AG04450 (cell line): ENCODE measurements around the gene MSI2. TPM values are rescaled to one million over a fixed set of nuclear protein-coding genes. Genes with fewer than 3 reads are reported as not detected.

Experiments used
- CTCF ChIA-PET: fragments of 300-600, 350-600 bp; formaldehyde crosslinking; extraction: SDS; loops from one replicate; lab custom pipeline; 2022; ENCODE audit warnings: antibody characterized with exemption, inconsistent platforms; lab: Charles Lee
- POLR2A ChIA-PET: fragments of 350-600 bp; formaldehyde crosslinking; extraction: SDS; loops from one replicate; lab custom pipeline; 2021; ENCODE audit warnings: antibody characterized with exemption, inconsistent platforms; lab: Yijun Ruan, JAX
- DNase-seq: peaks from one replicate; pipeline ENCODE4 v3.0.0-alpha.2; 2011; ENCODE audit warnings: low read depth, low spot score
- H3K27ac ChIP-seq: one replicate; pipeline ENCODE4 v1.5.1; 2012; ENCODE audit warnings: low read depth, low read length, control low read depth
- H3K27me3 ChIP-seq: one replicate; pipeline ENCODE4 v1.6.0; 2012; ENCODE audit warnings: low read length; ENCODE audit not compliant: control insufficient read depth, insufficient read depth
- H3K4me3 ChIP-seq: 2 replicates; pipeline ENCODE4 v1.5.1; 2011; ENCODE audit warnings: mild to moderate bottlenecking, low read depth, low read length, control low read depth
- H3K9me3 ChIP-seq: 2 replicates; pipeline ENCODE4 v1.5.1; 2012; ENCODE audit warnings: low read length; ENCODE audit not compliant: control insufficient read depth, insufficient read depth
- polyA plus RNA-seq: library from polyadenylated mRNA; depleted of rRNA; stranded (reverse); fragments of >200 nt; gene quantifications from 2 replicates; pipeline ENCODE4 v1.2.3, GENCODE V29; 2011
- TF ChIP-seq, protein P1 (sequence below): IDR thresholded peaks from 2 replicates; pipeline ENCODE4 v1.5.1; 2011; ENCODE audit warnings: low read depth, low read length, control low read depth, inconsistent platforms

The MSI2 gene
- polyA plus RNA-seq, 1 experiment = 26.2 TPM

DNA sequence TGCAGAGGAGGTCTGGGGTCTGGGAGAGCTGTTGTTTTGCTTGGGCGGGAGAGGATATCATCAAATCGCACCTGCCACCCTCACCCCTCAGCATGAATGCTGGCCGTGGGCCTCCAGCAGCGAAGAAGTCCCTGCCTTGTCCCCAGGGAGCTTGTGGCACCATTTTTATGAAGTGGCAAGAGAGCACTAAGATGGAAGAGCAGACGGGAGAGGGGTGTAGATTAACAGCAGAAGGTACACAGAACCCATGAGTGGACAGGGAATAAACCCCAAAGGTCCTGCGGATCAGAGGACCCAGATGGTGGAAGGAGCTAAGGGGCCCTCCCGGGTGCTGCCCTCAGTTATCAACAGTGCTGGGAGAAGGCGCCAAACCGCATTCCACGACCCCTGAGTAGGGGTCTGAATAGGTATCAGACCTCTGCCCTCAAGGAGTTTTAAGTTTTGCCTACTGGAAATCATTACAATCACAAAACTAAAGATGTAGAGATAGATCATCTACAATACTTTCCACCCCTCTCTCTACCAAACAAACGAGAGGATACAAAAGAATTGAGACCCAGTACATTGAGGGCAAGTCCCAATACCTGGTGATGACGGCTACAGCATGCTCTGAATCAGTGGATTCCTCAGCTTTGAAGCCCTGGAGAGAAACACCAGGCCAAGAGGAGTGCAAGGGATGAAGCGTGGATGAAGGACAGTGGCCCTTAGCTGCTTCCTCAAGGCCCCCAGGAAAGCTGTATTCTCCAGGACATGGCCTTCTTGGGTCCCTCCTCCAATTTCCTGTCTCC, 428.6 kb downstream of the MSI2 start:
- DNase-seq = no peak
- H3K27ac ChIP-seq = no peak overlapping the region
- H3K4me3 ChIP-seq = no peak overlapping the region
- TF ChIP-seq, protein P1, sequence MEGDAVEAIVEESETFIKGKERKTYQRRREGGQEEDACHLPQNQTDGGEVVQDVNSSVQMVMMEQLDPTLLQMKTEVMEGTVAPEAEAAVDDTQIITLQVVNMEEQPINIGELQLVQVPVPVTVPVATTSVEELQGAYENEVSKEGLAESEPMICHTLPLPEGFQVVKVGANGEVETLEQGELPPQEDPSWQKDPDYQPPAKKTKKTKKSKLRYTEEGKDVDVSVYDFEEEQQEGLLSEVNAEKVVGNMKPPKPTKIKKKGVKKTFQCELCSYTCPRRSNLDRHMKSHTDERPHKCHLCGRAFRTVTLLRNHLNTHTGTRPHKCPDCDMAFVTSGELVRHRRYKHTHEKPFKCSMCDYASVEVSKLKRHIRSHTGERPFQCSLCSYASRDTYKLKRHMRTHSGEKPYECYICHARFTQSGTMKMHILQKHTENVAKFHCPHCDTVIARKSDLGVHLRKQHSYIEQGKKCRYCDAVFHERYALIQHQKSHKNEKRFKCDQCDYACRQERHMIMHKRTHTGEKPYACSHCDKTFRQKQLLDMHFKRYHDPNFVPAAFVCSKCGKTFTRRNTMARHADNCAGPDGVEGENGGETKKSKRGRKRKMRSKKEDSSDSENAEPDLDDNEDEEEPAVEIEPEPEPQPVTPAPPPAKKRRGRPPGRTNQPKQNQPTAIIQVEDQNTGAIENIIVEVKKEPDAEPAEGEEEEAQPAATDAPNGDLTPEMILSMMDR = no peak
- ChIA-PET POLR2A (no interaction called here), CTCF (interaction anchor here (1.9 to 3.7 kb wide), 2 partner anchors 13 to 442 kb away, joined by 7 to 29 read pairs; no protein-coding TSS in a partner anchor)
- H3K9me3 ChIP-seq = no peaks in the 10 kb centered on the region
- H3K27me3 ChIP-seq = no peaks in the 10 kb centered on the region

GRCh38 chr17:57685499-57686132, 429.3 kb downstream of the MSI2 start:
- Histone ChIP-seq H3K27me3 (no peaks in the 10 kb centered on the region), H3K27ac (no peak overlapping the region), H3K4me3 (no peak overlapping the region), H3K9me3 (no peaks in the 10 kb centered on the region)
- TF ChIP-seq, protein P1 = no peak
- ChIA-PET POLR2A (no interaction called here), CTCF (interaction anchor here (1.9 to 3.7 kb wide), 2 partner anchors 13 to 442 kb away, joined by 7 to 29 read pairs; no protein-coding TSS in a partner anchor)
- DNase-seq = no peak

DNA sequence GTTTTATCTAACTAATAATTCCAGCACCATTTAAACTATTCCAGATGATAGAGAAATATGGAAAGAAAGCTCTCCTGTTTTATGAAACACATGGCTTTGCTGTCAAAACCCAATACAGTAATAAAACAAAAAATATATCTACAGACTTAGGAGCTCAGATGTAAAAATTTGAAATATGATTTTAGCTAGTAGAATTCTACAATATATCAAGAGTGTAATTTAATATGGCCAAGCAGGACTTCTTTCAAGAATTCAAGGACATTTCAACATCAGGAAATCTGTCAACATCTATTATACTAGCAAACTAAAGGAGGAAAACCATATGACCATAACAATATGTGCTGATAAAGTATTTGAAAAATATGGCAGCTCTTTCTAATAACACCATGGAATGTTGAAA, 431.3 kb downstream of the MSI2 start:
- no peaks in the 10 kb centered on the region for H3K27me3 ChIP-seq
- H3K9me3 ChIP-seq = no peaks in the 10 kb centered on the region
- H3K27ac ChIP-seq = no peak overlapping the region
- DNase-seq = no peak
- POLR2A ChIA-PET = no interaction called here
- TF ChIP-seq, protein P1 = no peak
- CTCF ChIA-PET = interaction anchor here (0.5 to 3.7 kb wide), 6 partner anchors 15 to 1003 kb away, joined by 3 to 29 read pairs (median 4); no protein-coding TSS in a partner anchor
- H3K4me3 ChIP-seq = no peak overlapping the region

- Histone ChIP-seq H3K4me3 (no peak overlapping the region), H3K27me3 (peaks cover under 1% of the 10 kb centered on the region), H3K27ac (no peak overlapping the region), H3K9me3 (no peaks in the 10 kb centered on the region)
- TF ChIP-seq, protein P1 = no peak
- CTCF ChIA-PET = interaction anchor here (1.0 to 1.5 kb wide), 3 partner anchors 17 to 91 kb away, joined by 3 to 12 read pairs (median 4); no protein-coding TSS in a partner anchor
- no peak for DNase-seq
- POLR2A ChIA-PET = no interaction called here
Measured at GRCh38 chr17:57689254-57689653, 432.9 kb downstream of the MSI2 start.
